BJ (cell line): ENCODE results near the gene KIRREL1. TPM values are rescaled to one million over a fixed set of nuclear protein-coding genes. Genes with fewer than 3 reads are reported as not detected.

Experiments
- CTCF ChIA-PET: fragments of 350-600 bp; formaldehyde crosslinking; extraction: SDS; loops from one replicate; lab custom pipeline; 2021; ENCODE audit warnings: antibody characterized with exemption, inconsistent platforms; lab: Yijun Ruan, JAX
- POLR2A ChIA-PET: fragments of 300-600 bp; sonication (Branson Sonifier 250); formaldehyde crosslinking; extraction: SDS; loops from one replicate; lab custom pipeline; 2021; ENCODE audit warnings: antibody characterized with exemption; lab: Charles Lee
- DNase-seq: peaks from one replicate; pipeline ENCODE4 v3.0.0-alpha.2; 2011; ENCODE audit warnings: low read depth
- H3K27me3 ChIP-seq: 2 replicates; pipeline ENCODE4 v1.6.0; 2011; ENCODE audit warnings: low read length; ENCODE audit not compliant: control insufficient read depth, insufficient read depth
- H3K36me3 ChIP-seq: 2 replicates; pipeline ENCODE4 v1.5.1; 2011; ENCODE audit warnings: low read length; ENCODE audit not compliant: control insufficient read depth, insufficient read depth
- H3K4me3 ChIP-seq: 2 replicates; pipeline ENCODE4 v1.5.1; 2011; ENCODE audit warnings: low read depth, mild to moderate bottlenecking, control low read depth, low read length
- polyA plus RNA-seq: library from polyadenylated mRNA; depleted of rRNA; stranded (reverse); fragments of >200 nt; gene quantifications from 2 replicates; pipeline ENCODE4 v1.2.3, GENCODE V29; 2011
- TF ChIP-seq, protein P1 (sequence below): IDR thresholded peaks from 2 replicates; pipeline ENCODE4 v1.5.1; 2011; ENCODE audit warnings: low read depth, mild to moderate bottlenecking, control low read depth, inconsistent platforms, low read length, moderate library complexity; ENCODE audit not compliant: insufficient read depth

The KIRREL1 gene
- polyA plus RNA-seq, 1 experiment: 65.1 TPM

DNA sequence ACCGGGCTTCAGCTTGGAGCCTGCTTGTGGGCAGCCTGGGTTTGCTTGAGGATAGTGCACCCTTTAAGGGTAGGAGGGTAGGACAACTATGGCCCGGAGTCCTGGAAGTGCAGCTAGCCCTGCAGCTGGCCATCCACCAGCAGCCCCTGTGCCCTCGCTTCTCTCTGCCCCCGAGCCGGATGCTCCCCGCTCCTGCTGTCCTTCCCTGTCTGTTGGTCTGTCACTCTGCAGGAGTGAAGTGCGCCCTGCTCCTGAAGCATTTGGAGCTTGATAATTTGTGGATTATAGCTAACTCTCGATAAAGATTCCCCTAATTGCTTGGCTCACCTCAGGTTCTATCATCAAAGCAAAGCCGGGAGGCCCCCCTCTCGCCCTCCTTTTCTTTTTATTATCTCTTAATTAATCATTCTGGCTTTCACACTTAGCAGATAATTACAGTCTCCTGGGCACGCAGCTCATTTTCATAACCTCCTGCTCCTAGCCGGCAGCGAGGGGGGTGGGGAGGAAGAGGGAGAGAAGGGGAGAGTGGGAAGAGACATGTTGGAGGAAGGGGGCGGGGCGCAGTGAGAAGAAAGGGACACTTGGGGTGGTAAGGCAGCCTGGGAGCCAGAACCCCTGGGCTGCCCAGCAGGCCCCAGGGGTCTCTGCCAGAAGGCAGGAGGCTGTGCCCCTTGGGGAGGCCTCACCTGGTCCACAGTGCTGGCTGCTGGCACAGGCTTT is 14.4 kb downstream of the KIRREL1 start:
- CTCF ChIA-PET: interaction anchor here (0.8 to 12.2 kb wide), 5 partner anchors 11 to 29 kb away, joined by 3 to 131 read pairs (median 5); partner anchors contain the start of gene KIRREL1
- Histone ChIP-seq H3K36me3 (peaks cover 4% of the 10 kb centered on the region), H3K27me3 (no peaks in the 10 kb centered on the region), H3K4me3 (no peak overlapping the region)
- POLR2A ChIA-PET: no interaction called here
- DNase-seq: no peak
- TF ChIP-seq, protein P1, sequence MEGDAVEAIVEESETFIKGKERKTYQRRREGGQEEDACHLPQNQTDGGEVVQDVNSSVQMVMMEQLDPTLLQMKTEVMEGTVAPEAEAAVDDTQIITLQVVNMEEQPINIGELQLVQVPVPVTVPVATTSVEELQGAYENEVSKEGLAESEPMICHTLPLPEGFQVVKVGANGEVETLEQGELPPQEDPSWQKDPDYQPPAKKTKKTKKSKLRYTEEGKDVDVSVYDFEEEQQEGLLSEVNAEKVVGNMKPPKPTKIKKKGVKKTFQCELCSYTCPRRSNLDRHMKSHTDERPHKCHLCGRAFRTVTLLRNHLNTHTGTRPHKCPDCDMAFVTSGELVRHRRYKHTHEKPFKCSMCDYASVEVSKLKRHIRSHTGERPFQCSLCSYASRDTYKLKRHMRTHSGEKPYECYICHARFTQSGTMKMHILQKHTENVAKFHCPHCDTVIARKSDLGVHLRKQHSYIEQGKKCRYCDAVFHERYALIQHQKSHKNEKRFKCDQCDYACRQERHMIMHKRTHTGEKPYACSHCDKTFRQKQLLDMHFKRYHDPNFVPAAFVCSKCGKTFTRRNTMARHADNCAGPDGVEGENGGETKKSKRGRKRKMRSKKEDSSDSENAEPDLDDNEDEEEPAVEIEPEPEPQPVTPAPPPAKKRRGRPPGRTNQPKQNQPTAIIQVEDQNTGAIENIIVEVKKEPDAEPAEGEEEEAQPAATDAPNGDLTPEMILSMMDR: no peak

DNA sequence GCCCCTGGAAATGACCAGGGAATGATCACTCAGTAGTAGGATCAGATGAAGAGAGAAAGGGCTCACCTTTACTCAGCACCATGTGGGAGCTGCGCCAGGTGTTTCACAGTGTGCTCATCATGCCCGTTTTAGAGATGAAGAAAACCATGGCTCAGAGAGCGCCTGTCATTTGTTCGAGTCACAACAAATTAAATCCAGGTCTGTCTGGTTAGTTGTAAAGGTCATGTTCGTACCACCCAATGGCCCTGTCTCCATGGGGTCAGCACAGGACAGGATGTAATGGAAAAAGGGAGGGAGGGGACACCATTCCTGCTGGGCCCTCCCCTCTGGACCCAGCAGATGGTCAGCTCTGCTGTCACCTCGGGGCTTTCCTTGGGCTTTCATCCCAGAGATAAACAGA is 15.2 kb downstream of the KIRREL1 start:
- H3K27me3 ChIP-seq: no peaks in the 10 kb centered on the region
- peaks cover 8% of the 10 kb centered on the region for H3K36me3 ChIP-seq
- CTCF ChIA-PET: interaction anchor here (0.7 to 12.2 kb wide), 2 partner anchors 15 to 30 kb away, joined by 3 to 131 read pairs; partner anchors contain the start of gene KIRREL1
- DNase-seq: no peak
- POLR2A ChIA-PET: no interaction called here
- H3K4me3 ChIP-seq: no peak overlapping the region
- TF ChIP-seq, protein P1: no peak

DNA sequence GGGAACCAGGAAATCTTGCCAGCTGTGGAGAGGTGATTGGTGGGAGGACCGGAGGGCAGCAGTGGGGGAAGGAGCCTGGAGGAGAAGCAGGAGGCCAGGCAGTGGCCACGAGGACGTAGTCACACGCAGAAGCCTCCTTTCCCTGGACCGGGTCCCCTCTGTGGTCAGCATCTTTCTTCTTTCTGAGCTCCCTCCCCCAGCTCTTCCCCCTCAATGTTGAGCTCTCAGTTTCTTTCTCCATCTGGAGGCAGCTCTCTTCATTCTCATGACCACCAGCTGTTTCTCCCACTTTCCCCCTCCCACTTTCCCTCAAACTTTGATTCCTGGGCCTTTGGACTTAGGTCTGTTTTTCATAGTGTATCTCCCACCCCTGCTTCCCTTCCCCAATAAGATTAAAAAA is 18.3 kb downstream of the KIRREL1 start:
- TF ChIP-seq, protein P1: no peak
- H3K27me3 ChIP-seq: no peaks in the 10 kb centered on the region
- no peak overlapping the region for H3K4me3 ChIP-seq
- POLR2A ChIA-PET: interaction anchor here (0.9 kb wide), 1 partner anchor 9 kb away, joined by 3 read pairs; no protein-coding TSS in a partner anchor
- peaks cover 6% of the 10 kb centered on the region; the same call in 1 of the 2 replicates for H3K36me3 ChIP-seq
- no peak for DNase-seq
- CTCF ChIA-PET: interaction anchor here (1.6 to 12.2 kb wide), 4 partner anchors 9 to 25 kb away, joined by 3 to 131 read pairs (median 8); partner anchors contain the start of gene KIRREL1

DNA sequence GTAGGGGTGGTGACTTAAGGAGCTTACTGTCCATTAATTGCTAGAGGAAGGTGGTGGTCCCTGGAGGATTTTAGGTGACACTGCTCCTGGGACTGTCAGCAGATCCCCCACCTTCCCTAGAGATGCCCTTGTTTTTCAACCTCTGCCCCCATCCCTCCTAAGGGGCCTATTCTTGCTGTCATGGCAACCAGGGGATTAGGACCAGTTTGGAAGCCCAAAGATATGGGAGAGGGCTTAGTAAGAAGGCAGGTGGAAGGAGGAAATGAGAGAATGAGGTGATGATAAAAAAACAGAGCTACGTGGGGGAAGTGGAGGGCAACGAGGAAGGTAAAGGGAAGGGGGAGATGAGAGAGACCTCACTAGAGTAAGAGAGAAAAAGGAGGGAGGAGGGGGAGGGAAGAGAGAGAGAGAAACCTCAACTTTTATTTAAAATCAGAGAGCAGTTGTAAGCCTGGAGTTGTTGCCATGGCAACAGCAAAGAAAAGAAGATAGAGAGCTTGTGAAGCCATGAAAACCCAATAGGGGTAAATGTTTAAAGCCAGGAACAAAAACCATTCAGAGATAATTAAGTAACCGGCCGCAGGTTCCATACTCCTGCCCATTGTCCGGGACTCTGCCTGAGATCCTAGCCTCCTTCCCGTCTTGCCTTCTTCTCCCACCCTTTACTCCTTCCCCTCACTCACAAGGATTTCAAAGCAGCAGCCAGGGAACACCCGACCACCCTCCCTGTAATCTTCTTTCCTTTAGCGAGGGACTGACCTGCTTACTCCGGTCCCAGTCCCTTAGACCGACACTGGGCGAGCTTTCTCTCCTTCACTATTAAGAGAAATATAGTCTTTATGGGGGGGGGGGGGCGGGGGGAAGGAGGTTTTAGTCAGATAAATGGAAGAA is 20.6 kb downstream of the KIRREL1 start:
- POLR2A ChIA-PET: no interaction called here
- Histone ChIP-seq H3K4me3 (no peak overlapping the region), H3K27me3 (no peaks in the 10 kb centered on the region), H3K36me3 (peaks cover 6% of the 10 kb centered on the region; the same call in 1 of the 2 replicates)
- TF ChIP-seq, protein P1: no peak
- no peak for DNase-seq
- CTCF ChIA-PET: interaction anchor here (0.7 to 1.3 kb wide), 4 partner anchors 9 to 22 kb away, joined by 3 to 5 read pairs (median 4); no protein-coding TSS in a partner anchor
